CD14-positive monocyte (primary cell): ENCODE measurements around the gene DUSP1. TPM values are rescaled to one million over a fixed set of nuclear protein-coding genes. Genes with fewer than 3 reads are reported as not detected.

ENCODE experiments used
- DNase-seq, 3 donors: peaks; one replicate each; pipeline ENCODE4 v3.0.0-alpha.2; 2011 to 2022
- H2AFZ ChIP-seq: 2 replicates; pipeline ENCODE4 v1.6.0; 2012; ENCODE audit warnings: mild to moderate bottlenecking, low read depth, low read length, inconsistent platforms; ENCODE audit not compliant: insufficient read depth, poor library complexity, severe bottlenecking
- H3K27ac ChIP-seq, 2 donors: 1 replicate in 1 of 2; 2 replicates in 1 of 2; pipeline ENCODE4 v1.5.1; 2012 to 2013; ENCODE audit warnings: low read length in 2 of 2, control low read depth in 1 of 2, inconsistent platforms in 1 of 2, low read depth in 1 of 2, mild to moderate bottlenecking in 1 of 2
- H3K27me3 ChIP-seq, 2 donors: one replicate each; pipeline versions ENCODE4 v1.6.0 to v1.6.1; 2011 to 2013; ENCODE audit warnings: low read length in 2 of 2; ENCODE audit not compliant: control insufficient read depth in 2 of 2, insufficient read depth in 2 of 2
- H3K36me3 ChIP-seq, 2 donors: replicated peaks in 1 of 2; 1 replicate in 1 of 2; 2 replicates in 1 of 2; pipeline versions ENCODE4 v1.5.1 to v1.6.1; 2012 to 2013; ENCODE audit warnings: low read length in 2 of 2, control low read depth in 1 of 2, inconsistent platforms in 1 of 2, mild to moderate bottlenecking in 1 of 2; ENCODE audit not compliant: insufficient read depth in 2 of 2, control insufficient read depth in 1 of 2
- H3K4me1 ChIP-seq, 2 donors: 1 replicate in 1 of 2; 2 replicates in 1 of 2; pipeline versions ENCODE4 v1.5.1 to v1.6.1; 2012 to 2013; ENCODE audit warnings: low read length in 2 of 2, control low read depth in 1 of 2, inconsistent platforms in 1 of 2, mild to moderate bottlenecking in 1 of 2, moderate library complexity in 1 of 2; ENCODE audit not compliant: insufficient read depth in 2 of 2, control insufficient read depth in 1 of 2
- H3K4me2 ChIP-seq: replicated peaks from 2 replicates; pipeline ENCODE3; 2012; ENCODE audit warnings: low read length, moderate library complexity, mild to moderate bottlenecking; ENCODE audit not compliant: poor library complexity, severe bottlenecking; ENCODE audit errors: extremely low read depth
- H3K4me3 ChIP-seq, 3 experiments: fragments of 200-600 bp in 1 of 3; sonication (generic) in 1 of 3; replicated peaks in 1 of 3; 1 replicate in 2 of 3; 2 replicates in 1 of 3; pipeline ENCODE4 v1.5.1; 2011 to 2013; ENCODE audit warnings: low read length in 3 of 3, mild to moderate bottlenecking in 3 of 3, control low read depth in 2 of 3, low read depth in 2 of 3, inconsistent platforms in 1 of 3, moderate library complexity in 1 of 3
- H3K79me2 ChIP-seq: 2 replicates; pipeline ENCODE4 v1.6.0; 2012; ENCODE audit warnings: mild to moderate bottlenecking, control low read depth, inconsistent platforms, low read length, moderate library complexity; ENCODE audit not compliant: insufficient read depth
- H3K9ac ChIP-seq: 2 replicates; pipeline ENCODE4 v1.6.0; 2017; ENCODE audit warnings: low read length, mild to moderate bottlenecking; ENCODE audit not compliant: insufficient read depth, poor library complexity, severe bottlenecking
- H3K9me3 ChIP-seq, 2 donors: replicated peaks in 1 of 2; 1 replicate in 1 of 2; 2 replicates in 1 of 2; pipeline versions ENCODE4 v1.5.1 to v1.6.1; 2012 to 2013; ENCODE audit warnings: low read length in 2 of 2, control low read depth in 1 of 2; ENCODE audit not compliant: control insufficient read depth in 1 of 2, insufficient read depth in 1 of 2
- H4K20me1 ChIP-seq: 2 replicates; pipeline ENCODE4 v1.6.0; 2012; ENCODE audit warnings: mild to moderate bottlenecking, low read length, control low read depth, moderate library complexity; ENCODE audit not compliant: insufficient read depth
- H3K27ac Mint-ChIP-seq, 7 donors: one replicate each; pipeline ENCODE4 v1.8.0; 2020; ENCODE audit warnings: mild to moderate bottlenecking in 7 of 7, mixed read lengths in 7 of 7, moderate library complexity in 6 of 7, inconsistent platforms in 2 of 7
- H3K27me3 Mint-ChIP-seq, 3 donors: one replicate each; pipeline ENCODE4 v1.8.0; 2021 to 2022; ENCODE audit warnings: low read depth in 3 of 3, mild to moderate bottlenecking in 3 of 3, mixed read lengths in 3 of 3, moderate library complexity in 3 of 3, inconsistent platforms in 1 of 3
- H3K36me3 Mint-ChIP-seq, 2 donors: one replicate each; pipeline ENCODE4 v1.8.0; 2020; ENCODE audit warnings: mixed read lengths in 2 of 2, inconsistent platforms in 1 of 2, mild to moderate bottlenecking in 1 of 2
- H3K4me1 Mint-ChIP-seq: one replicate; pipeline ENCODE4 v1.8.0; 2020; ENCODE audit warnings: mild to moderate bottlenecking, mixed read lengths
- H3K4me3 Mint-ChIP-seq, 2 donors: one replicate each; pipeline ENCODE4 v1.8.0; 2020; ENCODE audit warnings: mild to moderate bottlenecking in 2 of 2, mixed read lengths in 2 of 2, moderate library complexity in 1 of 2
- H3K9me3 Mint-ChIP-seq, 7 donors: one replicate each; pipeline ENCODE4 v1.8.0; 2020 to 2022; ENCODE audit warnings: mixed read lengths in 7 of 7, mild to moderate bottlenecking in 6 of 7, moderate library complexity in 6 of 7, inconsistent platforms in 2 of 7
- WGBS: methylation state at CpG from one replicate; pipeline ENCODE4 v1.1.5; 2013; ENCODE audit warnings: missing lambda C conversion rate; ENCODE audit not compliant: insufficient coverage; 5-methylcytosine and 5-hydroxymethylcytosine counted together
- intact Hi-C, 2 donors: fragments of 100-400 bp; cut with micrococcal nuclease; formaldehyde crosslinking; loops; one replicate each; pipeline versions ENCODE4 v1.15.0 to v1.15.1; 2023
- polyA plus RNA-seq, 3 donors: library from polyadenylated mRNA; depleted of rRNA in 1 of 3; unstranded in 2 of 3; stranded (reverse) in 1 of 3; fragments of 300-500 nt in 2 of 3; fragments of >200 nt in 1 of 3; fragmentation: Illumina TruSeq in 2 of 3; gene quantifications; 1 replicate in 2 of 3; 2 replicates in 1 of 3; pipeline ENCODE4 v1.2.3, GENCODE V29; 2012 to 2021
- TF ChIP-seq, protein P1 (sequence below): fragments of 200-600 bp; IDR thresholded peaks from one replicate; pipeline ENCODE4 v1.8.0; 2022; ENCODE audit warnings: antibody characterized with exemption, mild to moderate bottlenecking

The DUSP1 gene
- polyA plus RNA-seq, 3 donors, result 1,963 to 4,884 (median 3,954) TPM

- peaks cover 0 to 14% (median 4%) of the 10 kb centered on the region in 7 donors for H3K9me3 Mint-ChIP-seq
Observed at GRCh38 chr5:172762214-172763119, 8.5 kb downstream of the DUSP1 start.

GRCh38 chr5:172760959-172761358, 10.0 kb downstream of the DUSP1 start:
- Mint-ChIP-seq H3K4me3 (no peak overlapping the region), H3K9me3 (peaks cover 0 to 15% (median 4%) of the 10 kb centered on the region in 7 donors), H3K27me3 (peaks cover 3 to 5% (median 4%) of the 10 kb centered on the region in 3 donors), H3K36me3 (peaks cover 0 to under 1% of the 10 kb centered on the region in 2 donors), H3K27ac (peak overlapping the region in 2 of 7 donors; percentile 25 to 36), H3K4me1 (peaks cover 33% of the 10 kb centered on the region)
- DNase-seq, result peak in 2 of 3 donors; percentile 26 to 53
- no peak overlapping the region for H3K27ac ChIP-seq
- no peaks in the 10 kb centered on the region for H3K9me3 ChIP-seq
- no peaks in the 10 kb centered on the region for H3K36me3 ChIP-seq
- H3K4me3 ChIP-seq, result no peak overlapping the region
- H3K9ac ChIP-seq, result no peak overlapping the region
- H2AFZ ChIP-seq, result no peak overlapping the region
- H3K79me2 ChIP-seq, result no peaks in the 10 kb centered on the region
- peaks cover 17% of the 10 kb centered on the region in 2 donors for H3K4me1 ChIP-seq
- TF ChIP-seq, protein P1, sequence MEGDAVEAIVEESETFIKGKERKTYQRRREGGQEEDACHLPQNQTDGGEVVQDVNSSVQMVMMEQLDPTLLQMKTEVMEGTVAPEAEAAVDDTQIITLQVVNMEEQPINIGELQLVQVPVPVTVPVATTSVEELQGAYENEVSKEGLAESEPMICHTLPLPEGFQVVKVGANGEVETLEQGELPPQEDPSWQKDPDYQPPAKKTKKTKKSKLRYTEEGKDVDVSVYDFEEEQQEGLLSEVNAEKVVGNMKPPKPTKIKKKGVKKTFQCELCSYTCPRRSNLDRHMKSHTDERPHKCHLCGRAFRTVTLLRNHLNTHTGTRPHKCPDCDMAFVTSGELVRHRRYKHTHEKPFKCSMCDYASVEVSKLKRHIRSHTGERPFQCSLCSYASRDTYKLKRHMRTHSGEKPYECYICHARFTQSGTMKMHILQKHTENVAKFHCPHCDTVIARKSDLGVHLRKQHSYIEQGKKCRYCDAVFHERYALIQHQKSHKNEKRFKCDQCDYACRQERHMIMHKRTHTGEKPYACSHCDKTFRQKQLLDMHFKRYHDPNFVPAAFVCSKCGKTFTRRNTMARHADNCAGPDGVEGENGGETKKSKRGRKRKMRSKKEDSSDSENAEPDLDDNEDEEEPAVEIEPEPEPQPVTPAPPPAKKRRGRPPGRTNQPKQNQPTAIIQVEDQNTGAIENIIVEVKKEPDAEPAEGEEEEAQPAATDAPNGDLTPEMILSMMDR, result no peak
- 100% methylated on average over 2 of the region's 2 CpGs for WGBS
- peaks cover 4% of the 10 kb centered on the region for H4K20me1 ChIP-seq
- intact Hi-C loops, result no loop called here
- H3K27me3 ChIP-seq, result no peaks in the 10 kb centered on the region
- no peak overlapping the region for H3K4me2 ChIP-seq

More at GRCh38 chr5:172762214-172763119, 8.5 kb downstream of the DUSP1 start:
- Histone ChIP-seq H3K79me2 (peaks cover under 1% of the 10 kb centered on the region), H3K4me1 (peaks cover 24 to 32% of the 10 kb centered on the region in 2 donors), H3K9me3 (no peaks in the 10 kb centered on the region), H3K27me3 (no peaks in the 10 kb centered on the region), H3K9ac (no peak overlapping the region), H2AFZ (no peak overlapping the region), H3K36me3 (peaks cover 0 to 2% of the 10 kb centered on the region in 2 donors), H3K4me2 (no peak overlapping the region), H3K4me3 (no peak overlapping the region), H4K20me1 (peaks cover 19% of the 10 kb centered on the region), H3K27ac (no peak overlapping the region)
- Mint-ChIP-seq H3K36me3 (peaks cover 7 to 15% of the 10 kb centered on the region in 2 donors), H3K27me3 (peaks cover 3 to 10% (median 4%) of the 10 kb centered on the region in 3 donors), H3K4me3 (no peak overlapping the region), H3K4me1 (peaks cover 43% of the 10 kb centered on the region), H3K27ac (peak overlapping the region in 4 of 7 donors; percentile 66 to 79 (median 72))
- intact Hi-C loops, result no loop called here
- peak in 1 of 3 donors; percentile 30 for DNase-seq
- 95% methylated on average over 27 of the region's 37 CpGs for WGBS
- TF ChIP-seq, protein P1, result no peak
